ENCODE data around the gene FLG2. TPM values are rescaled to one million over a fixed set of nuclear protein-coding genes. Genes with fewer than 3 reads are reported as not detected.

The FLG2 gene
- total RNA-seq, 4 donors from 2014 or later, result 259 to 1,520 (median 1,297) TPM

DNA sequence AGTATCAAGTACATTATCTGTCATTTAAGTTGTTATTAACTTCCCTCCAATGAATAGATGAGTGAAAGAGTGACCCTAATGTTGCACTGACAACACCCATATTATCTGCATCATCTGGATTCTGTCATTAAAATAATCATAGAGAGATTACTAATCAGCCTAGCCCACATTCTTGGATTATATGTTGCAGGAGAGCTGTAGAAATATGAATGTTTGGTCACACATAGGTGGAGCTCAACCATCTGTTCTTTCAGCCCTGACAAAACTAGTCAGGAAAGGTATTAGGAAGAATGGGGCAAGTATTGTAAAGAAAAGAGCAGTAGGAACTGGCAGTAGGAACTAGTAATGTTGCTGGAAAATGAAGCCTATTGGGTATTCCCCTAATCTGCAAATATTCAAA, 15.4 kb downstream of the FLG2 start:
- H3K4me1 ChIP-seq, result no peaks in the 10 kb centered on the region
- H3K9me3 ChIP-seq, result no peaks in the 10 kb centered on the region
- no peak overlapping the region for H3K4me3 ChIP-seq
- H3K27me3 ChIP-seq, result no peaks in the 10 kb centered on the region
- no peaks in the 10 kb centered on the region for H3K36me3 ChIP-seq
- H3K27ac ChIP-seq, result no peak overlapping the region
- DNase-seq (ENCODE audit: low spot score in 2 of 2), result no peak
- no peak for TF ChIP-seq EP300 (IDR thresholded peaks at IDR 0.05)

GRCh38 chr1:152343006-152343405, 16.8 kb downstream of the FLG2 start:
- no peak for TF ChIP-seq POLR2A (IDR thresholded peaks at IDR 0.05)
- no peak for TF ChIP-seq POLR2AphosphoS5 (IDR thresholded peaks at IDR 0.05)
- no peak for TF ChIP-seq EP300 (IDR thresholded peaks at IDR 0.05)
- TF ChIP-seq CTCF (IDR thresholded peaks at IDR 0.05), result no peak
- 50% methylated on average over 3 of the region's 3 CpGs for WGBS

GRCh38 chr1:152335399-152335798, 24.4 kb downstream of the FLG2 start:
- no peaks in the 10 kb centered on the region for H3K9me3 ChIP-seq
- no peaks in the 10 kb centered on the region for H3K27me3 ChIP-seq
- no peaks in the 10 kb centered on the region for H3K36me3 ChIP-seq
- no peak overlapping the region for H3K27ac ChIP-seq
- DNase-seq (ENCODE audit: low spot score in 2 of 2), result no peak
- no peaks in the 10 kb centered on the region for H3K4me1 ChIP-seq
- TF ChIP-seq POLR2A (IDR thresholded peaks at IDR 0.05) (no peak), EP300 (IDR thresholded peaks at IDR 0.05) (no peak), POLR2AphosphoS5 (IDR thresholded peaks at IDR 0.05) (no peak)
- 71% methylated on average over 7 of the region's 7 CpGs for WGBS
- H3K4me3 ChIP-seq, result no peak overlapping the region

More at GRCh38 chr1:152343006-152343405, 16.8 kb downstream of the FLG2 start:
- H3K4me3 ChIP-seq, result no peak overlapping the region
- H3K36me3 ChIP-seq, result no peaks in the 10 kb centered on the region
- H3K9me3 ChIP-seq, result no peaks in the 10 kb centered on the region
- H3K4me1 ChIP-seq, result no peaks in the 10 kb centered on the region
- no peak for DNase-seq (ENCODE audit: low spot score in 2 of 2)
- H3K27ac ChIP-seq, result no peak overlapping the region
- H3K27me3 ChIP-seq, result no peaks in the 10 kb centered on the region

DNA sequence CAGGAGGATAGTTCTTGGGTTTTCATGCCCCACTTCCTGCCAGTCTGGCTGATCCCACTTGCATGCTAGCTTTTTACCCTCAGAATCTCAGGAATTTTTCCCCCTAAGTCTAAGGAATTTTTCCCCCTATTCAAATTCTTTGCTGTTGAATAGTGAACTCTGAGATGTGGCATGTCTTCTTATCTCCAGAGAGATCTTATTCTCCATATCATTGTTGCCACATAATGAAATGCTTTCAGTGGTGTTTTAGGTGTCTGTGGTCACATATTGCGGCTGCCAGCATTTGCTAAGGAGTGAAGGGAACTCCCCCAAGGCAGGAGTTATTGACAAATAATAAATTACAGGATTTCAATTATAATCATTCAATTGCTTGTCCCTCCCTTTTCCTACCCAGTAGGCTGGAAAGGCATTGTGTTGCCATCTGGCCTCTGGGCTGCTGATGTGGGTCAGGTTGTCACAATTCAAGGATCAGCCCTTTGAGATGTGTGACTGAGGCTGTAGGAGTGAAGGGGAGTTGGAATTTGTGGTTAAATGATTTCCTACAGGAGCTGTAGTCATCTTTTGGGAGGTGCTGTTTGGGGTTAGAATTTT, 30.9 kb downstream of the FLG2 start:
- H3K9me3 ChIP-seq, result no peaks in the 10 kb centered on the region
- WGBS, result 95% methylated on average over 1 of the region's 1 CpG
- TF ChIP-seq POLR2AphosphoS5 (IDR thresholded peaks at IDR 0.05) (no peak), POLR2A (IDR thresholded peaks at IDR 0.05) (no peak), CTCF (IDR thresholded peaks at IDR 0.05) (no peak), EP300 (IDR thresholded peaks at IDR 0.05) (no peak)
- H3K36me3 ChIP-seq, result no peaks in the 10 kb centered on the region
- no peak overlapping the region for H3K4me3 ChIP-seq
- H3K27me3 ChIP-seq, result no peaks in the 10 kb centered on the region
- H3K27ac ChIP-seq, result no peak overlapping the region
- no peak for DNase-seq (ENCODE audit: low spot score in 2 of 2)
- H3K4me1 ChIP-seq, result no peaks in the 10 kb centered on the region

DNA sequence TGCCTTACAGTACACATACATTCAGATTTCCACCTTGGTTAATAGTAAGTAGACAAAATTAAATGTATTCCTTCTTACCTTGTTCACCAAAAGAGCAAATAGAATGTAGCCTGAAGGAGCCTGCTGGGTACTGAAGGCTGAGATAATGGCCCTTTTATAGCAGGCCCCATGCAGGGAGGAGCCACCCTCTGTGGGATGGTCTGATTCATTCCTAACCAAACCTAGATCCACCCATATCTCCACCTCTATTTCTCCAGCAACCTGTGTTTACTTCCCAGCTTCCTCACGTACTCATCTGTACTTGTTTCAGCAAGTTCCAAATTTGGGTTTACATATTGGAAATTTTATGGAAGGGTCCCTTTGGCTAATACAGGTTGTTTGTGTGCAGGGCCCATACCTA, 34.7 kb downstream of the FLG2 start, which contains the start of gene FLG:
Gene FLG, minus strand, starts transcription at position 129 of the 400 bp plus-strand sequence. CDS start 9,783 bp downstream, outside the sequence.
- no peaks in the 10 kb centered on the region for H3K27me3 ChIP-seq
- no peak within 1 kb of the TSS for H3K4me3 ChIP-seq
- H3K4me1 ChIP-seq, result no peaks in the 10 kb centered on the region
- TF ChIP-seq POLR2AphosphoS5 (IDR thresholded peaks at IDR 0.05), result no peak
- no peak for TF ChIP-seq EP300 (IDR thresholded peaks at IDR 0.05)
- TF ChIP-seq POLR2A (IDR thresholded peaks at IDR 0.05), result no peak
- 36% methylated on average over 1 of the region's 1 CpG for WGBS
- DNase-seq (ENCODE audit: low spot score in 2 of 2), result no peak
- H3K27ac ChIP-seq, result no peak within 1 kb of the TSS
- no peaks in the 10 kb centered on the region for H3K36me3 ChIP-seq
- no peaks in the 10 kb centered on the region for H3K9me3 ChIP-seq

DNA sequence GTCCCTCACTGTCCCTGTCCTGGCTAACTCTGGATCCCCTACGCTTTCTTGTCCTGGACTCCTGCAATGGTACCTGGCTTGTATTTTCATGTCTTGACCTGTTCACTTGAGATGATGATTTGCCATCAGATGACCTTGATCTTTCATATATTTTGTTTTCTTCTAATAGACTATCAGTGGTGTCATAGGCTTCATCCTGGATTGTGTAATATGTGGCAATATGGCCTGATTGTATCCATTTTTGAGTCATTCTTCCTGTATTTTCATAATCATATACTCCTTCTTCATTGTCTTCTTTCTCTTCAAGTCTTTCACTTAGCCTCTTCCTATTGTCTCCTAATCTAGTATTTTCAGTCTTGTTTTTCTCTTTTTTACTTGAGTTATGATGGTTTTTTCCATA, 45.8 kb downstream of the FLG2 start:
- no peaks in the 10 kb centered on the region for H3K27me3 ChIP-seq
- H3K9me3 ChIP-seq, result no peaks in the 10 kb centered on the region
- no peak for DNase-seq (ENCODE audit: low spot score in 2 of 2)
- 85% methylated on average over 1 of the region's 1 CpG for WGBS
- TF ChIP-seq EP300 (IDR thresholded peaks at IDR 0.05) (no peak), POLR2AphosphoS5 (IDR thresholded peaks at IDR 0.05) (no peak), POLR2A (IDR thresholded peaks at IDR 0.05) (no peak), CTCF (IDR thresholded peaks at IDR 0.05) (no peak)
- H3K27ac ChIP-seq, result no peak overlapping the region
- no peaks in the 10 kb centered on the region for H3K4me1 ChIP-seq
- H3K4me3 ChIP-seq, result no peak overlapping the region
- no peaks in the 10 kb centered on the region for H3K36me3 ChIP-seq
